RWPE1 (cell line): ENCODE data around the gene TMEM128.

Experiments used
- CTCF ChIA-PET: fragments of 350-600 bp; sonication (Branson Sonifier 250); formaldehyde crosslinking; extraction: SDS; loops from one replicate; lab custom pipeline; 2021; lab: Yijun Ruan, JAX
- POLR2A ChIA-PET: fragments of 400-600 bp; formaldehyde crosslinking; extraction: SDS; loops from one replicate; lab custom pipeline; 2020; ENCODE audit warnings: antibody characterized with exemption; ENCODE audit not compliant: low non-redundant PET; lab: Yijun Ruan, JAX
- DNase-seq: peaks from one replicate; pipeline ENCODE4 v3.0.0; 2012; ENCODE audit warnings: low spot score
- H3K27ac ChIP-seq: fragments of 450-650 bp; 2 replicates; pipeline ENCODE4 v1.5.1; 2017
- TF ChIP-seq, protein P1 (sequence below): fragments of 450-650 bp; conservative IDR thresholded peaks from 2 replicates; pipeline ENCODE4 v1.5.1; 2017; ENCODE audit warnings: low read depth, mild to moderate bottlenecking

Gene TMEM128

GRCh38 chr4:4270529-4270928 is 22.5 kb upstream of the TMEM128 start:
- no peak overlapping the region for H3K27ac ChIP-seq
- DNase-seq, result no peak
- ChIA-PET CTCF (no interaction called here), POLR2A (no interaction called here)
- TF ChIP-seq, protein P1, sequence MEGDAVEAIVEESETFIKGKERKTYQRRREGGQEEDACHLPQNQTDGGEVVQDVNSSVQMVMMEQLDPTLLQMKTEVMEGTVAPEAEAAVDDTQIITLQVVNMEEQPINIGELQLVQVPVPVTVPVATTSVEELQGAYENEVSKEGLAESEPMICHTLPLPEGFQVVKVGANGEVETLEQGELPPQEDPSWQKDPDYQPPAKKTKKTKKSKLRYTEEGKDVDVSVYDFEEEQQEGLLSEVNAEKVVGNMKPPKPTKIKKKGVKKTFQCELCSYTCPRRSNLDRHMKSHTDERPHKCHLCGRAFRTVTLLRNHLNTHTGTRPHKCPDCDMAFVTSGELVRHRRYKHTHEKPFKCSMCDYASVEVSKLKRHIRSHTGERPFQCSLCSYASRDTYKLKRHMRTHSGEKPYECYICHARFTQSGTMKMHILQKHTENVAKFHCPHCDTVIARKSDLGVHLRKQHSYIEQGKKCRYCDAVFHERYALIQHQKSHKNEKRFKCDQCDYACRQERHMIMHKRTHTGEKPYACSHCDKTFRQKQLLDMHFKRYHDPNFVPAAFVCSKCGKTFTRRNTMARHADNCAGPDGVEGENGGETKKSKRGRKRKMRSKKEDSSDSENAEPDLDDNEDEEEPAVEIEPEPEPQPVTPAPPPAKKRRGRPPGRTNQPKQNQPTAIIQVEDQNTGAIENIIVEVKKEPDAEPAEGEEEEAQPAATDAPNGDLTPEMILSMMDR, result no peak

DNA sequence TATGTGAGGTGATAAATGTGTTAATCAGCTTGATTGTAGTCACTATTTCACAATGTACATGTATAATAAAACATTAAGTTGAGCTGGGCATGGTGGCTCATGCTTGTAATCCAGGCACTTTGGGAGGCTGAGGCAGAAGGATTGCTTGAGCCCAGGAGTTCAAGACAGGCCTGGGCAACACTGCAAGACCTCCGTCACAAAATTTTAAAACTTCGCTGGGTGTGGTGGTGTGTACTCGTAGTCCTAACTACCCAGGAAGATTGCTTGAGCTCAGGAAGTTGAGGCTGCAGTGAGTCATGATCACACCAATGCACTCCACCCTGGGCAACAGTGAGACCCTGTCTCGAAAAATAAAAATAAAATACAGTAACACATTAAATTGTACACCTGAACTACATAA is 21.8 kb upstream of the TMEM128 start:
- POLR2A ChIA-PET, result no interaction called here
- no peak for DNase-seq
- CTCF ChIA-PET, result no interaction called here
- TF ChIP-seq, protein P1, result no peak
- peak overlapping the region; percentile 80 for H3K27ac ChIP-seq

DNA sequence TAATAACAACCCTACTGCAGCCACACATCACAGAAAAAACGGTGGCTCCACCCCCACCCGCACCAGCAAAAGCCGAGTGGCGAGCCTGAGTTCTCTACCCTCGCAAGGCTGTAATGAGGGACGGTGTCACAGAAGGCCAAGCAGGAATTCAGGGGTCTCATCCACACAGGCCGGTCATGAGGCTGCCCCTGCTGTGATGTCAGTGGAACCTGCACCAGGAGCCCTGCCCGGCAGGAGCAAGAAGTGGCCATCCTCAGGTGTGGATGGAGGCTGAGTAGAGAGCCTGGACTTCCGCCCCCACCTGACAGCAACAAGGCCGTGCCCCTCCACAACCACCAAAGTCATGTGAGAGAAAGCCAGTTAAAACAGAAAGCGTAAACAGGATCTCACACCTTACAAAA is 21.3 kb upstream of the TMEM128 start:
- CTCF ChIA-PET, result no interaction called here
- POLR2A ChIA-PET, result no interaction called here
- TF ChIP-seq, protein P1, result no peak
- DNase-seq, result no peak
- H3K27ac ChIP-seq, result peak overlapping the region; percentile 80

DNA sequence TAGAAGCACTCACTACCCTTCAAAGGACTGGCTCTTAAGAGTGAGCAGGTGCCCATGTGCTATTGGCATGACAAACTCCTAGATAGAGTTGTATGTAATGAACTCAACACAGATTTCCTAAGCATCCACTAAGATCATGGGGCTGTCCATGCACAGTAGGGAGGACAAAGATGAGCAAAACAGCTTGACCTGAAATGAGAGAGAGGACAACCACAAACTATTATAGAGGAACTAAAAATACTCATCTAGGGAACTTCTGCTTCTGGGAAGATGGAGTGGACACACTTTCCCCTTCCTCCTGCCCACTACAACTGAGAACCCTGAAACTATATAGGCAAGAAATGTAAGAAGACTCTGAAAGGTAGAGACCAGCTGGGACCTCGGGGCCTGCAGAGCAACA is 20.8 kb upstream of the TMEM128 start:
- ChIA-PET CTCF (interaction anchor here (0.6 kb wide), 1 partner anchor 249 kb away, joined by 3 read pairs; no protein-coding TSS in a partner anchor), POLR2A (no interaction called here)
- TF ChIP-seq, protein P1, result no peak
- peak overlapping the region; percentile 80 for H3K27ac ChIP-seq
- DNase-seq, result no peak

GRCh38 chr4:4267981-4268380 is 20.0 kb upstream of the TMEM128 start:
- H3K27ac ChIP-seq, result no peak overlapping the region
- ChIA-PET CTCF (no interaction called here), POLR2A (no interaction called here)
- TF ChIP-seq, protein P1, result no peak
- no peak for DNase-seq

DNA sequence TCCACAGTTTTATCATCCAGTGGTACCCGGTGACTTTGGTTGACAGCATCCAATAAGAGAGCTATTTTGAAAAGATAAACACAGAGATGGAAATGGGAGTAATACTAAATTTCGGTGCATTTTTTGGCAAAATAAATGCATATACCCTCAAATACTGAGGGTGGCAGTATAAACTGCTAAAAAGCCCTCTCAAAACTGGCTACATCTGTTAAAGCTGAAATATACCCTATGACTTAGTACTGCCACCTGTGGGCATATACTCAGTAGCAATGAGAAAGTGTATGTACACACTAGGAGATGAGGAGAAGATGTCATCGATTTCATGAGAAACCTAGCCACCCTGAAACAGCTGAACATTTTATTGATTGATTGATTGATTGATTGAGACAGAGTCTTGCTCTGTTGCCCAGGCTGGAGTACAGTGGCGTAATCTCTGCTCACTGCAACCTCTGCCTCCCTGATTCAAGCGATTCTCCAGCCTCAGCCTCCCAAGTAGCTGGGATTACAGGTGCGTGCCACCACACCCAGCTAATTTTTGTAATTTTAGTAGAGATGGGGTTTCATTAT is 12.2 kb upstream of the TMEM128 start:
- no peak overlapping the region for H3K27ac ChIP-seq
- CTCF ChIA-PET, result interaction anchor here (0.6 to 1.2 kb wide), 7 partner anchors 21 to 1237 kb away, joined by 3 to 4 read pairs (median 3); no protein-coding TSS in a partner anchor
- TF ChIP-seq, protein P1, result peak; percentile 35; the same call in 1 of the 2 replicates
- DNase-seq, result peak; percentile 62
- POLR2A ChIA-PET, result no interaction called here
